Hepatocyte (in vitro differentiated cells): Measurements from ENCODE around the gene RHOT2.

Source experiments
- CTCF ChIP-seq: fragments of 200-600 bp; sonication (generic); IDR thresholded peaks from 2 replicates; pipeline ENCODE4 v1.5.1; 2016; ENCODE audit warnings: antibody characterized with exemption, mild to moderate bottlenecking; ENCODE audit not compliant: poor library complexity
- EZH2phosphoT487 ChIP-seq: fragments of 200-600 bp; sonication (generic); IDR thresholded peaks from one replicate; pipeline ENCODE4 v1.6.1; 2018; ENCODE audit warnings: antibody characterized with exemption, mild to moderate bottlenecking, low read depth, moderate library complexity; ENCODE audit not compliant: unreplicated experiment, severe bottlenecking

GRCh38 chr16:704047-704446 is 36.1 kb downstream of the RHOT2 start:
- no peak for TF ChIP-seq CTCF
- TF ChIP-seq EZH2phosphoT487 = no peak
